AG08396 (cell line): ENCODE measurements around the gene CLPSL2.
A peak's percentile ranks its signal among the peaks of the same experiment; 100 is the strongest.
"Not testable (repeated sequence)": the region's sequence is repeated elsewhere in the genome, so short reads cannot be mapped to it uniquely, and the experiment has no call there.

ENCODE experiments used
- DNase-seq: peaks from one replicate; pipeline ENCODE4 v3.0.0; 2012; ENCODE audit warnings: low spot score, mixed read lengths

CLPSL2 gene, protein sequence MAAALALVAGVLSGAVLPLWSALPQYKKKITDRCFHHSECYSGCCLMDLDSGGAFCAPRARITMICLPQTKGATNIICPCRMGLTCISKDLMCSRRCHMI

DNA sequence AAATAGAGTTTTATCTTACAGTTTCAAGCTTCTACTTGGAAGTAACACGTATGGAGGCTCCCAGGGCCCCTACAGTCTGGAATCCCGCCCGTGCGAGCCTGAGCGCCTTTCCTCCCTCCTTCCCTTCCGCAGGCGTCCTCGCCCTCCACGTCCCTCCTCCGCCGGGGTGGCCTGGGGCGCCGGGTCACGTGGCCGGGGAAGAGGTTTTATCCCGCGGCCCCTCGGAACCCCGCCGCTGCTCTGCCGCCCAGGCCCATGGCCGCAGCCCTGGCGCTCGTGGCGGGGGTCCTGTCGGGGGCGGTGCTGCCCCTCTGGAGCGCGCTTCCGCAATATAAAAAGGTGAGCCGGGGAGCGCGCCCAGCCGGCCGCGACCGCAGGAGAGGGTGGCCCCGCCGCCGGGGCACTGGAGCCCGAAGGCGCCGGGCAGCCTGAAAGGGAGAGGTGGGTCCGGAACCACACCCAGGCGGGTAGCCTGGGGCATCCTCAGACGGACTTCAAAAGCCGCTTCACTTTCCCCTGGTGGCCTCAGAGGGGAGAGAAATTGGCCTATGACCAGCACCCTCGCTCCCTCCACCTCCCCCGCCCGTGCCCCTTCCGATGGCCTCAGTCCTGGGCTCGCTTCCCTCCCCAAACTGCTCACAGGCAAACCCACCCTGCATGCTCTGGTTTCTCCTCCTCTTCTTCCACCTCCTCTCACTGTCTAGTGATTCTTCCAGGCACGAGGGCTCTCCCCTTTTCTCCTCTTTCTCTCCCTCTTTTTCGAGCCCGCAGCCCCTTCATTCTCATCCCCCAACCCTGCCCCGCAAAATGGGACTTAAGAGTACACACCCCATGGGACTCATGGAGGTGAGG lies at the start of gene CLPSL2:
CLPSL2 (plus strand) TSS at position 235 of the 852 bp plus-strand sequence; CDS start at position 256, 21 bp downstream.
- no peak for DNase-seq

GRCh38 chr6:35727231-35727934 lies 49.0 kb upstream of the CLPSL2 start:
- DNase-seq = peak; percentile 70

DNA sequence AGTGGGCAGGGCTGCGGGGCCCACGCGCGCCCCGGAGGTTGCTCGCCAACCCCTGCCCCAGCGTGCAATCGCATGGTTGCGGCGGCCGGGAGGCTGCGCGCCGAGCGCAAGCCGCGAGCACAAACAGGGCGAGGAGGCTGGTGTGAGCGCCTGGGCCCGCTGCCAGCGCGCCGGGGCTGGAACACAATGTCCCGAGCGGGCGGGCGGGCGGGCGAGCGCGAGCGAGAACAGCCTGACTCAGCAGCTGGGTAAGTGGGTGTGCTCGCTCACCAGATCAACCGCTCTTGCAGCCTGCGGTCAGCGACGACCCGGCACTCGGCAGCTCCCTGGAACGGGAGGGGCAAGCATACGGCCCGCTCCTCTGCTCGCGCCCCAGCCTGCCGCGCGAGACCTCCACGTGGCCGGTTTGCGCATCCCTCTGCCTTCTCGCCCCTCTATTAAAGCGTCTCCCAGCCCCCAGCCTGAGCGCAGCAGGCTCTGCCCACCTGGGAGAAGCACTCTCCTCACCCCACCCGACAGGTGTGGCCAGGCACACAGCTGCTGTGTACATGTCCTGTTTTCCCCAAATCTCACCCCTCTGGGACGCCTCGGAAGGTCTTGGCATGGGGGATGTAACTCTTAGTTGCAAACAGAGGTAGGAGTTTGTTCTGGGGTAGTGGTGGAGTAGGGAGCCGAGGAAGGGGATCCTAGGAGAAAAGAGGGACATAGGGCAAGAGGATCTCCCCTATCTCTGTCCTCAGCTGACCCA lies 48.3 kb upstream of the CLPSL2 start:
- DNase-seq = peak; percentile 95

DNA sequence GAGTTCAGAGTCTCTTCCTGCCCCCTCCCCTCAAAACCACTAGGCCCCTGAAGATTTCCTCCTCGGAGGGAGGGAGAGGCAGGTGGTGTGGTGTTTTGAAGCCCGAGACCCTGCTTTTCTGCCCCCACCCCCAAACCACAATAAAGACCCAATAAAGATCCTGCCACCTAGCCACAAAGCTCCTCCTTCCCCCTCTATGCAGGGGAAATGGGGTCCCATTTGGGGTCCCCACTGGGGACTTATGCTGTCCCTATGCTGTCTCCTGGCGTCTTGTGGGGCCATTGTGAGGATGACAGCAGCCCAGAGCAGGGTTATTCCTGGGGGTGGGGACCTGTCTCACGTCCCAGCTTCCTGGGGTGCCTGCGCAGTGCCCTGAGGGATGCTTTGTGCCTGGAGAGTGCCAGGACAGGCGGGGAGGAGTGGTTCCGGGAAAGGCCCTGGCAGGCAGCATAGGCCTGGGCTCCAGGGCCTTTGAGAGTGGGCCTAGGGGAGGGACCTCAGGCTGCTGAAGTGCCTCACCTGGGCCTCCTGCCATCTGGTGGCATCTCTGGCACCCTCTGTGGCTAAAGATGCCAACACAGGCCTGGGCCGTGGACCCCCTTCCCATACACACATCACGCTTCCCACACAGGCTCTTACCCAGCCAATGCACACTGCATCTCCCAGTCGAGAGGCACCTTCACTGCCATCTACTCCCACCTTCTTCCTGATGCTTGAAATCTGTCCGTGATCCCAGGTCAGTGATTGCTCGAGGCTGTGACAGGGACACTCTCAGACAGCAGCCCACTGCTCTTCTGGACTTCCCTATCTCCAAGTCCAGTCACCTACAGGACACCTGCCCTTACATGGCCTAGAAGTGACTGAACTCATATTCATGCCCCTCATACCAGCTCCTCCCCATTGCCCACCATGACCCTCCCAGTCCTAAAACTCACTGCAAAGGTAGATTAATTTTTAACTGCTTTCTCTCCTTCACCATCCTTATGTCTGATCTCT lies 47.4 kb upstream of the CLPSL2 start:
- no peak for DNase-seq

- no peak for DNase-seq
Measured at GRCh38 chr6:35729722-35730121, 46.7 kb upstream of the CLPSL2 start.

DNA sequence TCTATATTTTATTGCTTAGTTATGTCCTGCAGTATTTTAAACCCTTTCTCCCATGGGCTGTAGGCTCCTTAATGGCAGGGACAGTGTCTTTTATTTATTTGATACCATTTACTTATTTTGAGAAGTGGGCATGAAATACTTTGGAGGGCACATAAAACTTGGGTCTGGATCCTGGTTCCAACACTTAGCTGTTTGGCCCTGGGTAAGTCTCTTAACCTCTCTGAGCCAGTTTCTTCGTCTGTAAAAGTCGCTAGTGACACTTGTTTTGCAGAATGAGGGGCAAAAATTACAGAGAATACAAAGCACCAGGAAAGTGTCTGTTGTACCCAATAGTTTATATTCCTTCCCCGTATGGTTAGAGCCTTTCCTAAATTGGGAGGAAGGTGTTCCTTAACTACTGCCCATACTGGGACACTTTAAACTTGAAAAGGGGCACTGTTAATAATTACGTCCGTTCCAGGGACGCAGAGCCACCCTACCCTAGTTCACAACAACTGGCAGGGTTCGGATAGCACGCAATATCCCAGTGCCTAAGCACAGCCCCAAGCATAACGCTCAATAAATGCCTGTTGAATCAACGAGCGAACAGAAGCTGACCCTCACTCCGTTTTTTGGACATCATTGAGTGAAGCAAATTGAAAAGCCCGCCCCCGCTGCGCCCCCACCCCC lies 45.5 kb upstream of the CLPSL2 start:
- DNase-seq = no peak

GRCh38 chr6:35731414-35731735 lies 45.0 kb upstream of the CLPSL2 start:
- peak; percentile 88 for DNase-seq

GRCh38 chr6:35731736-35732532 lies 44.5 kb upstream of the CLPSL2 start:
- DNase-seq = peak; percentile 88

DNA sequence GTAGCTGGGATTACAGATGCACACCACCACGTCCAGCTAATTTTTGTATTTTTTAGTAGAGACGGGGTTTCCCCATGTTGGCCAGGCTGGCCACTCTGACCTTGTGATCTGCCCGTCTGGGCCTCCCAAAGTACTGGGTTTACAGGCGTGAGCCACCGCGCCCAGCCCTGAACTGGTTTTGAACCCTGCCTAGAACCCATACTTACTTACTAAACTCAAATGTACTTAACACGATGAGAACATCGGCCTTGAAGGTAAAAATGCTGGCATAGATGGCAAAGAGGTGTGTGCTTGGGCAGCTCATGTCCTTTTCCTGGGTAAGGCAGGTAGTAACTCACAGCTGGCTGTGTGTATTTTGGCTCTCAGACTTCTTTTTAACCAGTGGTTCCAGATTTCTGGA lies 42.8 kb upstream of the CLPSL2 start:
- no peak for DNase-seq

DNA sequence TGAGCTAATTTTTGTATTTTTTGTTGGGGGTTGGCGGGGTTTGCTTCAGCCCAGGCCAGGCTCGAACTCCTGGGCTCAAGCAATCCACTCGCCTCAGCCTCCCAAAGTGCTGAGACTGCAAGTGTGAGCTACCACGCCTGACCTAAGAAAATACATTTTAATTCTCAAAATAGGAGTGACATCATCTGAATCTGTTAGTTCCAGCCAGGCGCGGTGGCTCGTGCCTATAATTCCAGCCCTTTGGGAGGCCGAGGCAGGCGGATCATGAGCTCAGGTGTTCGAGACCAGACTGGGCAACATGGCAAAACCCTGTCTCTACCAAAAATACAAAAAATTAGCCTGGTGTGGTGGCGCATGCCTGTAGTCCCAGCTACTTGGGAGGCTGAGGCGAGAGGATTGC lies 42.1 kb upstream of the CLPSL2 start:
- DNase-seq = not testable (repeated sequence)

- DNase-seq = no peak
Measured at GRCh38 chr6:35735452-35735851, 40.9 kb upstream of the CLPSL2 start.

- DNase-seq = peak; percentile 73
Measured at GRCh38 chr6:35736253-35736894, 40.0 kb upstream of the CLPSL2 start.

DNA sequence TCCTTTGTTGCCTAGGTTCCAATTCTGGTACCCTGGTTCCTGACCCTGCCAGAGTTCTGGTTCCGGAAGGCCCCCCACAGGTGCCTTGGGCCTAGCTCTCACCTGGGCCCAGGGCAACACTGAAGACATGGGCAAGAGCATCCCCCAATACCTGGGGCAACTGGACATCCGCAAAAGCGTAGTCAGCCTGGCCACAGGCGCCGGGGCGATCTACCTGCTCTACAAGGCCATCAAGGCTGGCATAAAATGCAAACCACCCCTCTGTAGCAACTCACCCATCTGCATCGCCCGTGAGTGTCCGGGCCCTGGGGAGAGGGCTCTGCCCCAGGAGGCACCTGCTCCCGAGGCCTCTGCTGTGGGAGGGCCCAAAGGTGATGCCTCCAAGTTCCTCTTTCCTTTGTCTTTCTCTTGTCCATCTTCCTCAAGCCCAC lies 39.4 kb upstream of the CLPSL2 start, which contains the start of gene ARMC12:
ARMC12 (plus strand) TSS at position 51 of the 431 bp plus-strand sequence; CDS start at position 128, 77 bp downstream.
- DNase-seq = no peak

GRCh38 chr6:35737413-35738211 lies 38.8 kb upstream of the CLPSL2 start:
- peak; percentile 80 for DNase-seq

GRCh38 chr6:35739645-35740524 lies 36.5 kb upstream of the CLPSL2 start:
- no peak for DNase-seq

DNA sequence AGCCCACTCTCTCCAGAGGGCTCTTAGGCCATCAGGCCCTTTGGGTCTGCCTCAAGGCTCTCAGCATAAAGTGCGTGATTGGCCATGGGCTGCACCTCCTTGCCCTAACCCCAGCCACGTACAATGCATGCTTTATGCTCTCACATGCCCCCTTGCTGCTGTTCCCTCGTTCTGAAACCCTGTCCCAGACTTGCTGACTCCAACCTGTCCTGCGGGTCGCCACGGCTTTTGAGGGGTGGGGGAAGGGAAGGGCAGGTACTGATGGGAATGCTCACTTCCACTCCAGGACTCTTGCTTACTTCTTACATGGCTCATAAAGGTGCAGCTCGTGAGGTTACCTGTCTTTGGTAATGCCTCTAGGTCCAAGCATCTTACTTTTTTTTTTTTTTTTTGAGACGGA lies 33.6 kb upstream of the CLPSL2 start:
- DNase-seq = no peak

- no peak for DNase-seq
Measured at GRCh38 chr6:35745509-35745908, 30.9 kb upstream of the CLPSL2 start.
